HepG2 (cell line): ENCODE results near the gene ARHGEF10L. TPM values are rescaled to one million over a fixed set of nuclear protein-coding genes. Genes with fewer than 3 reads are reported as not detected.
A peak's percentile ranks its signal among the peaks of the same experiment; 100 is the strongest.

ENCODE experiments used
- BRD4 ChIP-seq: sonication (generic); formaldehyde crosslinking; IDR thresholded peaks from 2 replicates; pipeline ENCODE4 v1.4.0; 2020; ENCODE audit warnings: missing genetic modification reagents
- CAMTA2 ChIP-seq: sonication (generic); formaldehyde crosslinking; IDR thresholded peaks from 2 replicates; pipeline ENCODE4 v1.4.0; 2020; ENCODE audit warnings: mild to moderate bottlenecking, missing genetic modification reagents, borderline replicate concordance
- CENPX ChIP-seq: sonication (generic); formaldehyde crosslinking; IDR thresholded peaks from 2 replicates; pipeline ENCODE4 v1.9.0; 2021; ENCODE audit warnings: mild to moderate bottlenecking, missing genetic modification reagents, moderate library complexity
- ESRRA ChIP-seq: sonication (generic); formaldehyde crosslinking; IDR thresholded peaks from 2 replicates; pipeline ENCODE4 v1.5.1; 2020; ENCODE audit warnings: mild to moderate bottlenecking, low read depth, missing genetic modification reagents
- FOXA3 ChIP-seq: IDR thresholded peaks from 2 replicates; pipeline ENCODE4 v1.6.1; 2016; ENCODE audit warnings: missing genetic modification reagents, missing compliant biosample characterization
- FOXO1 ChIP-seq: sonication (generic); formaldehyde crosslinking; IDR thresholded peaks from 2 replicates; pipeline ENCODE4 v1.4.0; 2020; ENCODE audit warnings: missing genetic modification reagents
- HNF4G ChIP-seq, 2 experiments: sonication (generic) in 1 of 2; formaldehyde crosslinking in 1 of 2; IDR thresholded peaks; 2 replicates each; pipeline versions ENCODE4 v1.4.0 to v1.6.1; 2011 to 2020; ENCODE audit warnings: borderline replicate concordance in 2 of 2, low read depth in 2 of 2, mild to moderate bottlenecking in 2 of 2, low read length in 1 of 2, missing genetic modification reagents in 1 of 2, moderate library complexity in 1 of 2
- JDP2 ChIP-seq: sonication (generic); formaldehyde crosslinking; IDR thresholded peaks from 2 replicates; pipeline ENCODE4 v1.8.1; 2022; ENCODE audit warnings: missing genetic modification reagents, borderline replicate concordance
- KDM2A ChIP-seq: sonication (generic); formaldehyde crosslinking; IDR thresholded peaks from 2 replicates; pipeline ENCODE4 v1.4.0; 2020; ENCODE audit warnings: low read depth, missing genetic modification reagents, borderline replicate concordance
- NFE2L2 ChIP-seq: fragments of 150-350 bp; IDR thresholded peaks from 2 replicates; pipeline ENCODE4 v1.6.1; 2014; ENCODE audit warnings: low read length
- NFKBIZ ChIP-seq: IDR thresholded peaks from 2 replicates; pipeline ENCODE4 v1.6.1; 2018; ENCODE audit warnings: missing genetic modification reagents, missing compliant biosample characterization
- NFYC ChIP-seq: IDR thresholded peaks from 2 replicates; pipeline ENCODE4 v1.6.1; 2016; ENCODE audit warnings: missing genetic modification reagents, missing compliant biosample characterization
- PHF8 ChIP-seq: sonication (generic); formaldehyde crosslinking; IDR thresholded peaks from 2 replicates; pipeline ENCODE4 v1.5.0; 2020; ENCODE audit warnings: missing genetic modification reagents
- RAD51 ChIP-seq: fragments of 450-650 bp; IDR thresholded peaks from 2 replicates; pipeline ENCODE4 v1.6.1; 2016; ENCODE audit warnings: borderline replicate concordance
- RELA ChIP-seq: sonication (generic); formaldehyde crosslinking; IDR thresholded peaks from 2 replicates; pipeline ENCODE4 v1.4.0; 2020; ENCODE audit warnings: missing genetic modification reagents
- RXRB ChIP-seq: IDR thresholded peaks from 2 replicates; pipeline ENCODE4 v1.6.1; 2016; ENCODE audit warnings: borderline replicate concordance, missing genetic modification reagents, missing compliant biosample characterization
- SOX5 ChIP-seq: IDR thresholded peaks from 2 replicates; pipeline ENCODE4 v1.6.1; 2016; ENCODE audit warnings: borderline replicate concordance
- TSC22D2 ChIP-seq: sonication (generic); formaldehyde crosslinking; IDR thresholded peaks from 2 replicates; pipeline ENCODE4 v1.5.1; 2020; ENCODE audit warnings: missing genetic modification reagents, mild to moderate bottlenecking, borderline replicate concordance
- ZBTB3 ChIP-seq: sonication (generic); formaldehyde crosslinking; IDR thresholded peaks from 2 replicates; pipeline ENCODE4 v1.4.0; 2020; ENCODE audit warnings: low read depth, mild to moderate bottlenecking, moderate library complexity, missing genetic modification reagents, borderline replicate concordance
- ZBTB42 ChIP-seq: sonication (generic); formaldehyde crosslinking; IDR thresholded peaks from 2 replicates; pipeline ENCODE4 v1.5.0; 2020; ENCODE audit warnings: mild to moderate bottlenecking, missing genetic modification reagents
- ZNF124 ChIP-seq: sonication (generic); formaldehyde crosslinking; IDR thresholded peaks from 2 replicates; pipeline ENCODE4 v1.4.0; 2020; ENCODE audit warnings: missing genetic modification reagents
- ZNF225 ChIP-seq: sonication (generic); formaldehyde crosslinking; IDR thresholded peaks from 2 replicates; pipeline ENCODE4 v1.4.0; 2020; ENCODE audit warnings: mild to moderate bottlenecking, missing genetic modification reagents
- ZNF235 ChIP-seq: sonication (generic); formaldehyde crosslinking; IDR thresholded peaks from 2 replicates; pipeline ENCODE4 v1.8.1; 2023; ENCODE audit warnings: mild to moderate bottlenecking, missing genetic modification reagents, borderline replicate concordance
- ZNF468 ChIP-seq: sonication (generic); formaldehyde crosslinking; IDR thresholded peaks from 2 replicates; pipeline ENCODE4 v1.8.0; 2022; ENCODE audit warnings: mild to moderate bottlenecking, moderate library complexity, missing genetic modification reagents
- ZNF629 ChIP-seq: sonication (generic); formaldehyde crosslinking; conservative IDR thresholded peaks from 2 replicates; pipeline ENCODE4 v1.5.0; 2020; ENCODE audit warnings: missing genetic modification reagents
- ZNF678 ChIP-seq: sonication (generic); formaldehyde crosslinking; IDR thresholded peaks from 2 replicates; pipeline ENCODE4 v1.4.0; 2020; ENCODE audit warnings: mild to moderate bottlenecking, missing genetic modification reagents
- ZNF747 ChIP-seq: sonication (generic); formaldehyde crosslinking; IDR thresholded peaks from 2 replicates; pipeline ENCODE4 v1.8.1; 2023; ENCODE audit warnings: missing genetic modification reagents, mild to moderate bottlenecking, borderline replicate concordance
- ZNF800 ChIP-seq: sonication (generic); formaldehyde crosslinking; IDR thresholded peaks from 2 replicates; pipeline ENCODE4 v1.4.0; 2020; ENCODE audit warnings: missing genetic modification reagents
- ZSCAN31 ChIP-seq: sonication (generic); formaldehyde crosslinking; IDR thresholded peaks from 2 replicates; pipeline ENCODE4 v1.5.0; 2020; ENCODE audit warnings: low read depth, mild to moderate bottlenecking, missing genetic modification reagents
- polyA plus RNA-seq, 8 experiments: library from polyadenylated mRNA; depleted of rRNA in 3 of 8; stranded (reverse) in 7 of 8; unstranded in 1 of 8; fragments of >200 nt; fragmentation: Illumina TruSeq in 4 of 8; extraction: Trizol in 4 of 8; gene quantifications; 2 replicates each; pipeline versions ENCODE4 v1.2.1 to v1.2.3, GENCODE V29; 2011 to 2016; ENCODE audit warnings: low read depth in 4 of 8, missing spikeins in 1 of 8, mixed read lengths in 1 of 8; ENCODE audit not compliant: insufficient read depth in 1 of 8
- total RNA-seq, 5 experiments: library from RNA; depleted of rRNA; stranded (reverse); fragments of >200 nt; fragmentation: Illumina TruSeq; extraction: Trizol; gene quantifications; 2 replicates each; pipeline ENCODE4 v1.2.3, GENCODE V29; 2016; ENCODE audit warnings: low read depth in 1 of 5

Gene ARHGEF10L
- total and polyA plus RNA-seq, 2 of the 13 experiments (the other 11 are each of a cell fraction or from before 2014, with no cell fraction given): 46.5 to 78.3 TPM

GRCh38 chr1:17579951-17580939, 40.7 kb downstream of the ARHGEF10L start (continued):
- TF ChIP-seq BRD4 (CRISPR knock-in tag): peak; percentile 84
- no peak for TF ChIP-seq ZBTB3 (CRISPR knock-in tag)
- no peak for TF ChIP-seq NFE2L2
- TF ChIP-seq SOX5 (CRISPR knock-in tag): 0 out of 2 replicates have a peak, but pooled peaks have one; percentile 32
- no peak; the same call in 1 of the 2 replicates for TF ChIP-seq RELA (CRISPR knock-in tag)
- TF ChIP-seq ZNF678 (CRISPR knock-in tag): no peak
- TF ChIP-seq PHF8 (CRISPR knock-in tag): peak; percentile 35
- TF ChIP-seq ZNF124 (CRISPR knock-in tag): no peak
- peak; percentile 21; the same call in 1 of the 2 replicates for TF ChIP-seq KDM2A
- TF ChIP-seq RAD51: no peak
- peak; percentile 42; the same call in 1 of the 2 replicates for TF ChIP-seq ZNF629 (CRISPR knock-in tag)
- 0 out of 2 replicates have a peak, but pooled peaks have one; percentile 9 for TF ChIP-seq NFYC (CRISPR knock-in tag)
- 0 out of 2 replicates have a peak, but pooled peaks have one; percentile 42 for TF ChIP-seq ZBTB42 (CRISPR knock-in tag)
- TF ChIP-seq ESRRA: no peak
- no peak for TF ChIP-seq HNF4G (IDR thresholded peaks at IDR 0.05; ENCODE audit: borderline replicate concordance, low read depth, low read length)
- TF ChIP-seq HNF4G (CRISPR knock-in tag; IDR thresholded peaks at IDR 0.05; ENCODE audit: borderline replicate concordance, low read depth): peak; percentile 20; the same call in 1 of the 2 replicates
- 0 out of 2 replicates have a peak, but pooled peaks have one; percentile 62 for TF ChIP-seq CAMTA2 (CRISPR knock-in tag)
- no peak for TF ChIP-seq ZNF468 (CRISPR knock-in tag)
- TF ChIP-seq ZNF800 (CRISPR knock-in tag): 0 out of 2 replicates have a peak, but pooled peaks have one; percentile 35
- TF ChIP-seq JDP2 (CRISPR knock-in tag): no peak
- TF ChIP-seq ZNF225 (CRISPR knock-in tag): no peak
- TF ChIP-seq ZSCAN31 (CRISPR knock-in tag): no peak
- TF ChIP-seq ZNF235 (CRISPR knock-in tag): 0 out of 2 replicates have a peak, but pooled peaks have one; percentile 74
- peak; percentile 67; the same call in 1 of the 2 replicates for TF ChIP-seq ZNF747 (CRISPR knock-in tag)
- peak; percentile 42; the same call in 1 of the 2 replicates for TF ChIP-seq FOXO1 (CRISPR knock-in tag)
- peak; percentile 67; the same call in 1 of the 2 replicates for TF ChIP-seq RXRB (CRISPR knock-in tag)
- no peak; the same call in 1 of the 2 replicates for TF ChIP-seq NFKBIZ (CRISPR knock-in tag)
- peak; percentile 55; the same call in 1 of the 2 replicates for TF ChIP-seq TSC22D2
- peak; percentile 26; the same call in 1 of the 2 replicates for TF ChIP-seq FOXA3
- no peak for TF ChIP-seq CENPX
